ENCODE data around the gene COL5A1. TPM values are rescaled to one million over a fixed set of nuclear protein-coding genes. Genes with fewer than 3 reads are reported as not detected.
A peak's percentile ranks its signal among the peaks of the same experiment; 100 is the strongest.

The COL5A1 gene
- total and polyA plus RNA-seq, 2 donors (not counting 1 experiment from before 2014, with no cell fraction given) = 72.8 to 109 TPM

- no peak overlapping the region for H2AFZ ChIP-seq (ENCODE audit: low read length)
- no peaks in the 10 kb centered on the region for H3K27me3 ChIP-seq (ENCODE audit: control insufficient read depth, insufficient read depth, low read length)
- H3K27ac ChIP-seq (ENCODE audit: insufficient read depth, low read length) = no peak overlapping the region
- no peak overlapping the region for H3K4me3 ChIP-seq (replicated peaks in 1 of 4; ENCODE audit: control extremely low read depth in 1 of 4, insufficient read depth in 1 of 4, low read depth in 3 of 4, low read length in 4 of 4)
- H3K79me2 ChIP-seq (ENCODE audit: control insufficient read depth, insufficient read depth, low read length) = no peaks in the 10 kb centered on the region
- no peaks in the 10 kb centered on the region for H3K9me3 ChIP-seq (ENCODE audit: control insufficient read depth, insufficient read depth, low read depth, low read length)
- H3K36me3 ChIP-seq (ENCODE audit: control insufficient read depth, insufficient read depth, low read length) = no peaks in the 10 kb centered on the region
- TF ChIP-seq, protein P1, sequence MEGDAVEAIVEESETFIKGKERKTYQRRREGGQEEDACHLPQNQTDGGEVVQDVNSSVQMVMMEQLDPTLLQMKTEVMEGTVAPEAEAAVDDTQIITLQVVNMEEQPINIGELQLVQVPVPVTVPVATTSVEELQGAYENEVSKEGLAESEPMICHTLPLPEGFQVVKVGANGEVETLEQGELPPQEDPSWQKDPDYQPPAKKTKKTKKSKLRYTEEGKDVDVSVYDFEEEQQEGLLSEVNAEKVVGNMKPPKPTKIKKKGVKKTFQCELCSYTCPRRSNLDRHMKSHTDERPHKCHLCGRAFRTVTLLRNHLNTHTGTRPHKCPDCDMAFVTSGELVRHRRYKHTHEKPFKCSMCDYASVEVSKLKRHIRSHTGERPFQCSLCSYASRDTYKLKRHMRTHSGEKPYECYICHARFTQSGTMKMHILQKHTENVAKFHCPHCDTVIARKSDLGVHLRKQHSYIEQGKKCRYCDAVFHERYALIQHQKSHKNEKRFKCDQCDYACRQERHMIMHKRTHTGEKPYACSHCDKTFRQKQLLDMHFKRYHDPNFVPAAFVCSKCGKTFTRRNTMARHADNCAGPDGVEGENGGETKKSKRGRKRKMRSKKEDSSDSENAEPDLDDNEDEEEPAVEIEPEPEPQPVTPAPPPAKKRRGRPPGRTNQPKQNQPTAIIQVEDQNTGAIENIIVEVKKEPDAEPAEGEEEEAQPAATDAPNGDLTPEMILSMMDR (conservative IDR thresholded peaks at IDR 0.05 in 1 of 2, IDR thresholded peaks at IDR 0.05 in 1 of 2; ENCODE audit: low read depth in 1 of 2, low read length in 2 of 2) = no peak
- TF ChIP-seq EZH2 (IDR thresholded peaks at IDR 0.05; ENCODE audit: low read length, missing control alignments) = no peak
- no peaks in the 10 kb centered on the region for H4K20me1 ChIP-seq (ENCODE audit: control insufficient read depth, extremely low read depth, insufficient read depth, low read length)
- peaks cover 8% of the 10 kb centered on the region for H3K4me1 ChIP-seq (ENCODE audit: control insufficient read depth, extremely low read depth, insufficient read depth, low read length)
- H3K9ac ChIP-seq (ENCODE audit: insufficient read depth, low read length) = no peak overlapping the region
- H3K4me2 ChIP-seq (ENCODE audit: extremely low read depth, insufficient read depth, low read length) = no peak overlapping the region
- DNase-seq (ENCODE audit: low read depth in 2 of 2) = no peak
Measured at GRCh38 chr9:134621558-134622110, 20.0 kb upstream of the COL5A1 start.

DNA sequence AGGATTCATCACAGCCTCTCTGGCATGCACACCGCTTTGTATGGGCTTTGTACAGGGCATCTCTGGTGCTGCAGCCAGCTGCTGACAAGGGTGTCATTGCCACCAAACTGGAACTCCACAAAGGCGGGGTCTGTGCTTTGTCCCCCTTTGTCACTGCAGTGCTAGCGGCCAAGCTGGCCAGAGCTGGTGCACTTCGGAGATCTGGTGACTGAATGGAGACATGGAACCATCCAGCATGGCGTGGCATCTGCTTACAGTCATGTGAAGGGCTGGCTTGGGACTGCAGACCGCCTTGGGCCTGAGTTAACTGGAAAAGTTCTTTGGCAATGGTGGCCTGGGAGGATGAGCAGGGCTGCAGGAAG lies 18.7 kb upstream of the COL5A1 start:
- Histone ChIP-seq H3K27me3 (ENCODE audit: control insufficient read depth, insufficient read depth, low read length) (no peaks in the 10 kb centered on the region), H3K4me1 (ENCODE audit: control insufficient read depth, extremely low read depth, insufficient read depth, low read length) (peaks cover 8% of the 10 kb centered on the region), H3K79me2 (ENCODE audit: control insufficient read depth, insufficient read depth, low read length) (no peaks in the 10 kb centered on the region), H2AFZ (ENCODE audit: low read length) (no peak overlapping the region), H3K9ac (ENCODE audit: insufficient read depth, low read length) (no peak overlapping the region), H3K36me3 (ENCODE audit: control insufficient read depth, insufficient read depth, low read length) (no peaks in the 10 kb centered on the region), H3K9me3 (ENCODE audit: control insufficient read depth, insufficient read depth, low read depth, low read length) (no peaks in the 10 kb centered on the region), H3K27ac (ENCODE audit: insufficient read depth, low read length) (no peak overlapping the region), H3K4me2 (ENCODE audit: extremely low read depth, insufficient read depth, low read length) (no peak overlapping the region), H4K20me1 (ENCODE audit: control insufficient read depth, extremely low read depth, insufficient read depth, low read length) (no peaks in the 10 kb centered on the region), H3K4me3 (replicated peaks in 1 of 4; ENCODE audit: control extremely low read depth in 1 of 4, insufficient read depth in 1 of 4, low read depth in 3 of 4, low read length in 4 of 4) (no peak overlapping the region)
- no peak for DNase-seq (ENCODE audit: low read depth in 2 of 2)
- TF ChIP-seq, protein P1 (conservative IDR thresholded peaks at IDR 0.05 in 1 of 2, IDR thresholded peaks at IDR 0.05 in 1 of 2; ENCODE audit: low read depth in 1 of 2, low read length in 2 of 2) = no peak
- TF ChIP-seq EZH2 (IDR thresholded peaks at IDR 0.05; ENCODE audit: low read length, missing control alignments) = no peak

- no peak overlapping the region for H2AFZ ChIP-seq (ENCODE audit: low read length)
- H3K9me3 ChIP-seq (ENCODE audit: control insufficient read depth, insufficient read depth, low read depth, low read length) = no peaks in the 10 kb centered on the region
- H3K27ac ChIP-seq (ENCODE audit: insufficient read depth, low read length) = no peak overlapping the region
- H3K27me3 ChIP-seq (ENCODE audit: control insufficient read depth, insufficient read depth, low read length) = no peaks in the 10 kb centered on the region
- no peak overlapping the region for H3K9ac ChIP-seq (ENCODE audit: insufficient read depth, low read length)
- no peaks in the 10 kb centered on the region for H3K79me2 ChIP-seq (ENCODE audit: control insufficient read depth, insufficient read depth, low read length)
- H3K4me3 ChIP-seq (replicated peaks in 1 of 4; ENCODE audit: control extremely low read depth in 1 of 4, insufficient read depth in 1 of 4, low read depth in 3 of 4, low read length in 4 of 4) = no peak overlapping the region
- TF ChIP-seq EZH2 (IDR thresholded peaks at IDR 0.05; ENCODE audit: low read length, missing control alignments) = no peak
- TF ChIP-seq, protein P1 (conservative IDR thresholded peaks at IDR 0.05 in 1 of 2, IDR thresholded peaks at IDR 0.05 in 1 of 2; ENCODE audit: low read depth in 1 of 2, low read length in 2 of 2) = no peak
- no peaks in the 10 kb centered on the region for H3K36me3 ChIP-seq (ENCODE audit: control insufficient read depth, insufficient read depth, low read length)
- peak in 1 of 2 donors; percentile 67 for DNase-seq (ENCODE audit: low read depth in 2 of 2)
- H4K20me1 ChIP-seq (ENCODE audit: control insufficient read depth, extremely low read depth, insufficient read depth, low read length) = no peaks in the 10 kb centered on the region
- H3K4me2 ChIP-seq (ENCODE audit: extremely low read depth, insufficient read depth, low read length) = no peak overlapping the region
- peaks cover 8% of the 10 kb centered on the region for H3K4me1 ChIP-seq (ENCODE audit: control insufficient read depth, extremely low read depth, insufficient read depth, low read length)
Measured at GRCh38 chr9:134623258-134624066, 18.1 kb upstream of the COL5A1 start.

Measured in fibroblast of lung (primary cell).